ENCODE measurements around the gene CCIN. TPM values are rescaled to one million over a fixed set of nuclear protein-coding genes. Genes with fewer than 3 reads are reported as not detected.
"Not testable (repeated sequence)": the region's sequence is repeated elsewhere in the genome, so short reads cannot be mapped to it uniquely, and the experiment has no call there.

The CCIN gene
- total and polyA plus RNA-seq, 2 donors from 2014 or later: 0.13 TPM; not detected in 1

DNA sequence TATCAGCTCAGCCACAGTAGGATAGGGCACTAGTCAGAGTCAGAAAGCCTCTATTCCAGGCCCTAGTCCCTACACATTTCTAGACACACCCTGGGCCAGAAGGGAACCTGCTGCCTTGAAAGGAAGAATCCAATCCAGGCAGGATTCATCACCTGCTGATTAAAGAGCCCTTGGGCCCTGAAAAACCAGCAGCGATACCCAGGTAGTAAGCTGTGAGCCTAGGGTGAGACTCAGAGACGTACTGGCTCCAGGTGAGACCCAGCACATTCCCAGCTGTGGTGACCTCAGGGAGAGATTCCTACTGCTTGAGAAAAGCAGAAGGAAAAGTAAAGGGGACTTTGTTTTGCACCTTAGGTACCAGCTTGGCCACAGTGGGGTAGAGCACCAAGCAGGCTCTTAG, 4.7 kb downstream of the CCIN start:
- Histone ChIP-seq H3K36me3 (ENCODE audit: control insufficient read depth in 2 of 3, insufficient read depth in 3 of 3, low read length in 3 of 3) (no peaks in the 10 kb centered on the region), H3K27me3 (ENCODE audit: control insufficient read depth, insufficient read depth, low read length) (no peaks in the 10 kb centered on the region), H3K9me3 (ENCODE audit: control insufficient read depth in 2 of 3, insufficient read depth in 1 of 3, low read length in 3 of 3) (no peaks in the 10 kb centered on the region), H3K9ac (ENCODE audit: low read length in 3 of 3) (no peak overlapping the region), H3K4me1 (ENCODE audit: control insufficient read depth in 2 of 3, insufficient read depth in 2 of 3, low read depth in 1 of 3, low read length in 3 of 3) (no peaks in the 10 kb centered on the region), H3K27ac (ENCODE audit: low read depth in 2 of 2, low read length in 2 of 2) (no peak overlapping the region), H3K4me3 (ENCODE audit: low read length in 3 of 3) (no peak overlapping the region)
- TF ChIP-seq, protein P1, sequence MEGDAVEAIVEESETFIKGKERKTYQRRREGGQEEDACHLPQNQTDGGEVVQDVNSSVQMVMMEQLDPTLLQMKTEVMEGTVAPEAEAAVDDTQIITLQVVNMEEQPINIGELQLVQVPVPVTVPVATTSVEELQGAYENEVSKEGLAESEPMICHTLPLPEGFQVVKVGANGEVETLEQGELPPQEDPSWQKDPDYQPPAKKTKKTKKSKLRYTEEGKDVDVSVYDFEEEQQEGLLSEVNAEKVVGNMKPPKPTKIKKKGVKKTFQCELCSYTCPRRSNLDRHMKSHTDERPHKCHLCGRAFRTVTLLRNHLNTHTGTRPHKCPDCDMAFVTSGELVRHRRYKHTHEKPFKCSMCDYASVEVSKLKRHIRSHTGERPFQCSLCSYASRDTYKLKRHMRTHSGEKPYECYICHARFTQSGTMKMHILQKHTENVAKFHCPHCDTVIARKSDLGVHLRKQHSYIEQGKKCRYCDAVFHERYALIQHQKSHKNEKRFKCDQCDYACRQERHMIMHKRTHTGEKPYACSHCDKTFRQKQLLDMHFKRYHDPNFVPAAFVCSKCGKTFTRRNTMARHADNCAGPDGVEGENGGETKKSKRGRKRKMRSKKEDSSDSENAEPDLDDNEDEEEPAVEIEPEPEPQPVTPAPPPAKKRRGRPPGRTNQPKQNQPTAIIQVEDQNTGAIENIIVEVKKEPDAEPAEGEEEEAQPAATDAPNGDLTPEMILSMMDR (IDR thresholded peaks at IDR 0.05; ENCODE audit: borderline replicate concordance, extremely low read depth, insufficient read depth): no peak
- no peak for FAIRE-seq
- intact Hi-C loops (cut with DNase I): no loop called here
- no peak for DNase-seq

DNA sequence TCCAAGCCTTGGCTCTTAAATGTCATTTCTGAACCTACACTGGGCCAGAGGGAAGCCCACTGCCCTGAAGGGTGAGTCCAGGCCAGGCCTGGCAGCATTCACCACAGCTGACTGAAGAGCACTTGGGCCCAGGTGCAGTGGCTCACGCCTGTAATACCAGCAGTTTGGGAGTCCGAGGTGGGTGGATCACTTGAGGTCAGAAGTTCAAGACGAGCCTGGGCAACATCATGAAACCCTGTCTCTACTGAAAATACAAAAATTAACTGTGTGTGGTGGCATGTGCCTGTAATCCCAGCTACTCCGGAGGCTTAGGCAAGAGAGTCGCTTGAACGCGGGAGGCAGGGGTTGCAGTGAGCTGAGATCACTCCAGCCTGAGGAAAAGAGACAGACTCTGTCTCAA, 5.1 kb downstream of the CCIN start:
- Histone ChIP-seq H3K9ac (ENCODE audit: low read length in 3 of 3) (no peak overlapping the region), H3K27ac (ENCODE audit: low read depth in 2 of 2, low read length in 2 of 2) (no peak overlapping the region), H3K36me3 (ENCODE audit: control insufficient read depth in 2 of 3, insufficient read depth in 3 of 3, low read length in 3 of 3) (no peaks in the 10 kb centered on the region), H3K9me3 (ENCODE audit: control insufficient read depth in 2 of 3, insufficient read depth in 1 of 3, low read length in 3 of 3) (no peaks in the 10 kb centered on the region), H3K27me3 (ENCODE audit: control insufficient read depth, insufficient read depth, low read length) (no peaks in the 10 kb centered on the region), H3K4me3 (ENCODE audit: low read length in 3 of 3) (no peak overlapping the region), H3K4me1 (ENCODE audit: control insufficient read depth in 2 of 3, insufficient read depth in 2 of 3, low read depth in 1 of 3, low read length in 3 of 3) (no peaks in the 10 kb centered on the region)
- intact Hi-C loops (cut with DNase I): no loop called here
- no peak for DNase-seq
- TF ChIP-seq, protein P1 (IDR thresholded peaks at IDR 0.05; ENCODE audit: borderline replicate concordance, extremely low read depth, insufficient read depth): no peak
- no peak for FAIRE-seq

- DNase-seq: no peak
- intact Hi-C loops (cut with DNase I): no loop called here
- Histone ChIP-seq H3K4me1 (ENCODE audit: control insufficient read depth in 2 of 3, insufficient read depth in 2 of 3, low read depth in 1 of 3, low read length in 3 of 3) (no peaks in the 10 kb centered on the region), H3K36me3 (ENCODE audit: control insufficient read depth in 2 of 3, insufficient read depth in 3 of 3, low read length in 3 of 3) (no peaks in the 10 kb centered on the region), H3K27me3 (ENCODE audit: control insufficient read depth, insufficient read depth, low read length) (no peaks in the 10 kb centered on the region), H3K27ac (ENCODE audit: low read depth in 2 of 2, low read length in 2 of 2) (no peak overlapping the region), H3K4me3 (ENCODE audit: low read length in 3 of 3) (no peak overlapping the region), H3K9me3 (ENCODE audit: control insufficient read depth in 2 of 3, insufficient read depth in 1 of 3, low read length in 3 of 3) (no peaks in the 10 kb centered on the region), H3K9ac (ENCODE audit: low read length in 3 of 3) (no peak overlapping the region)
- no peak for FAIRE-seq
- TF ChIP-seq, protein P1 (IDR thresholded peaks at IDR 0.05; ENCODE audit: borderline replicate concordance, extremely low read depth, insufficient read depth): no peak
Measured at GRCh38 chr9:36174731-36175130, 5.5 kb downstream of the CCIN start.

GRCh38 chr9:36175209-36175608, 6.0 kb downstream of the CCIN start:
- FAIRE-seq; H3K36me3 ChIP-seq (ENCODE audit: control insufficient read depth in 2 of 3, insufficient read depth in 3 of 3, low read length in 3 of 3): not testable (repeated sequence)

GRCh38 chr9:36176496-36176895, 7.3 kb downstream of the CCIN start:
- H3K27ac ChIP-seq (ENCODE audit: low read depth in 2 of 2, low read length in 2 of 2); H3K9ac ChIP-seq (ENCODE audit: low read length in 3 of 3); intact Hi-C loops (cut with DNase I); H3K4me1 ChIP-seq (ENCODE audit: control insufficient read depth in 2 of 3, insufficient read depth in 2 of 3, low read depth in 1 of 3, low read length in 3 of 3); DNase-seq; H3K27me3 ChIP-seq (ENCODE audit: control insufficient read depth, insufficient read depth, low read length); H3K9me3 ChIP-seq (ENCODE audit: control insufficient read depth in 2 of 3, insufficient read depth in 1 of 3, low read length in 3 of 3); H3K36me3 ChIP-seq (ENCODE audit: control insufficient read depth in 2 of 3, insufficient read depth in 3 of 3, low read length in 3 of 3); FAIRE-seq; H3K4me3 ChIP-seq (ENCODE audit: low read length in 3 of 3): not testable (repeated sequence)

More at GRCh38 chr9:36175209-36175608, 6.0 kb downstream of the CCIN start:
- H3K27me3 ChIP-seq (ENCODE audit: control insufficient read depth, insufficient read depth, low read length); H3K9ac ChIP-seq (ENCODE audit: low read length in 3 of 3); H3K27ac ChIP-seq (ENCODE audit: low read depth in 2 of 2, low read length in 2 of 2); DNase-seq; H3K4me1 ChIP-seq (ENCODE audit: control insufficient read depth in 2 of 3, insufficient read depth in 2 of 3, low read depth in 1 of 3, low read length in 3 of 3); H3K9me3 ChIP-seq (ENCODE audit: control insufficient read depth in 2 of 3, insufficient read depth in 1 of 3, low read length in 3 of 3); H3K4me3 ChIP-seq (ENCODE audit: low read length in 3 of 3); intact Hi-C loops (cut with DNase I): not testable (repeated sequence)
